ENCODE data around the gene GRXCR1.

The GRXCR1 gene

GRCh38 chr4:42892413-42892812 is at the start of gene GRXCR1:
GRXCR1 (plus strand) TSS chr4:42892713; CDS start chr4:42893267, 554 bp downstream.
- FAIRE-seq, result no peak

- FAIRE-seq, result no peak
These were observed 48.8 kb upstream of the GRXCR1 start for GRCh38 chr4:42843694-42844093.

DNA sequence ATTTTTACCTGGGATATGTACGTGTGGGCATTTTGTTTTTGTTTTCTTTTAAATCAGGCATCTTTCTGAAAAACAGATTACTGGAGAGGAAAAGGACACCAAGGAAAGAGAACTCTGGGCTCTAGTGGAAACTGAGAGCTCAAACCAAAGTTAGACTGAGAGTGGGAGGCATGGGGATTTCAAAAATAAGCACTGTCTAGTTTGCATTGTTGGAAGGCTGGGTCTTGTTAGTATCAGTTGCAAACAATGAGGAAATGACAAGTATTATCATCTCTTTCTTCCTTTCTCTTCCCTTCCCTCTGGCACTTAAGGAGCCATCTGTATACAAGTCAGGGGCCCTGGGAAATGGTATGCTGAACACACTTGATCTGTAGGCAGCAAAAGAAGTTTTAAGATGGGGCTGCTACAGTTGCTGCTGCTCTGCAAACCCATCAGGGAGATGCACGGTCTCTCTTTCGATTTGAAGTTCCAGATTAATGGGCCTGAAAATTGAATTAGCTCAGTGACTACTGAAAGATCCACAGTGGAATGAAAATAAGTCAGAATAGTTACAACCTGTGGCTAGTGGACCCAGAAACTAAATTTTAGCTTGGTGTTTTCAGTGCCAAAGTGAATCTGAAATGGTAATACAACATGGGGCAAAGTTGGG is 48.0 kb upstream of the GRXCR1 start:
- FAIRE-seq, result no peak

GRCh38 chr4:42845586-42845985 is 46.9 kb upstream of the GRXCR1 start:
- no peak for FAIRE-seq

DNA sequence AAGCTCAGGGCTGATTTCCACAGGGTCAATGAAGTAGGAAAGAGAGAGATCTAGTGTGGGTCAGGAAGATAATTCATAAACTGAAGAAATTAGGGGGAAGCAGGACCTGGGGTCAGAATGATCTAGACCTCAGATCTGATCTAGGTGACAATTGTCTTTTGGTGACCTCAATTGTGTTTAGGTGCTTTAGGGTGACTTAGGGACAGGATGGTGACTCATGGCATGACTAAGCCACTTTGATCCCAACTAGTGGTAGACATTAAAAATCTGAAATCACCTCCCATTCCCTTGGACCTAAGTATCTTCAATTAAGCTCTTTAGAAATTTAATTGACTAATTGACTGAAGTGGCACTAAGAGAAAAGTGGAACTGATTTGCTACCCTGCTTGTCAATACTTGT is 36.7 kb upstream of the GRXCR1 start:
- no peak for FAIRE-seq

GRCh38 chr4:42865572-42866189 is 26.8 kb upstream of the GRXCR1 start:
- FAIRE-seq, result no peak

DNA sequence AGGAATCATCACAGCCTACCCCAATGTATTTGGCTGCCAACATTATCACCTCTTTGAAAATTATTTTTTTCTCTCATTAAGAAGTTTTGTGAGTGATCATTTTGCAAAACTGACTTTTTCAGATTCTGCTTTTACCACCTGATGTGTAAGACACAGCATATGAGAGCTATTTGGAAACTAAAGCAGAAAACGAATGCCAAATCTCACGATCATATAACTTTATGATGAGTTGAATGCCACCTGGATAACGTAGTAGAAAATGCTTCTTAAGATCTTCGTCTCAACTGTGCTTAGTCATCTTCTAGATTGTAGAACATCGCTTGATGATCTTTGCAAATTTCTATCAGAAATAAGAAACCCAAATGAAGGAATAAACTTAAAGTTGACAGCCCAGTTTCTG is 21.3 kb upstream of the GRXCR1 start:
- FAIRE-seq, result no peak

DNA sequence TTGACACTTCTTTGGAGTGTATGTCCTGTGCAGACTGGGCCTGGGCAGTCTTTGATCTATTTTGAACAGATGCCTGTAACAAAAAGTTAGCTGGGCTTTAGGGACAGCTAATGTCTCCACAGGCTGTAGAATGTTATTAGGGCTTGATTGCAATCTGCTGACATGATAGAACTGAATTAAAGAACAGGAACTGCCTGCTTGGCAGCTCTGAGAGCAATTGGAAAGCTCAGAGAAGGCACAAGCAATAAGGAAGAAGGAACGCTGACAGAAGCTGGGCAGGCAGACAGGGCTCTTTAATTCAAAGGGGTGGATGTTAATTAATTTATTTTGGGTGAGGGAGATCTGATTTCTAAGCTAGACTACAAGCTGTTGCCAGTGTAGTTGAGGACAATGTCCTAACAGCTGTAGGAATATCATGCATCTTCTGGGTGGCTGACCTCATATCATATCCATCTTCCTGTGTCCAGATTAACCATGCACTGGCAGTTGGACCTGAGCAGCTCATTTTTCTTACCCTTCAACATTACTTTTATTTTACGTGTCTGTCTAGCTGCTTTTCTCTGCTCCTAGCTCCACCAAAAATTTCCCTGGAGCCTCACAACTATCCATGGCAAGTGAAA is 20.7 kb upstream of the GRXCR1 start:
- no peak for FAIRE-seq

DNA sequence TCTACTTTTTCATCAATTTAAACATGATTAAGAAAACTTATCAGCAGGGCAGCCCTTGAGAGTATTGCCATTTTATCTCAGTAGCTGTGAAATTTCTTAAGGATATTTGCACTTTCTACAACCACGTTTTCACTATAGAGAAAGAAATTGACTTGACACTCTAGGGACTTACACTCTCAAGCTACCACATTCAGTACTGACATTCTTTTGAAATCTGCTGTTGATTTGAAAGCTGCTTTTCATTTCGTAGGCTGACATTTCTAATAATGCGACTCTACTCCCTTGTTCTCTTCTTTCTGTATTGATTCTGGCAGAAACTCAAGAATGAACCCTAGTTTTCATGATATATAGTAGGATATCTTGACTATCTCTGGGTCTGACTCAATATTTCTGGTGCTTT is 13.7 kb upstream of the GRXCR1 start:
- FAIRE-seq, result no peak

DNA sequence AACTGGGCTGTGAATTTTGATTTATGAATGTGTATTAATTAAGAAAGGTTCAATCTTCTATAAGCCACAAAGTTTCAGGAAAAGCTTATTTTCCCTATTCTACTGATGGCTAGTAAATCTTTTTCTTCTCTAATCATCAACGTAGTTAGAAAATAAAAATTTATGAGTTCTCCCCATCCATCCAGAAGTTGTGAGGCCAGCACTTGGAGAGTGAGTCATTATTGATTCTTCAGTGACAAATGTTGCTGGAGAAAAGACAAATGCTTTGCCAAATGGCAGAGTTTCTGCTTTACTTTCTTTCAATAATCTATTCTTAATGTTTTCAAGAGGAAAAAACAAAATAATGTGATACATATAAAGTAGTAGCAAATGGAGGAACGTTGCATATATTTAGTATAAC is 11.3 kb upstream of the GRXCR1 start:
- no peak for FAIRE-seq

DNA sequence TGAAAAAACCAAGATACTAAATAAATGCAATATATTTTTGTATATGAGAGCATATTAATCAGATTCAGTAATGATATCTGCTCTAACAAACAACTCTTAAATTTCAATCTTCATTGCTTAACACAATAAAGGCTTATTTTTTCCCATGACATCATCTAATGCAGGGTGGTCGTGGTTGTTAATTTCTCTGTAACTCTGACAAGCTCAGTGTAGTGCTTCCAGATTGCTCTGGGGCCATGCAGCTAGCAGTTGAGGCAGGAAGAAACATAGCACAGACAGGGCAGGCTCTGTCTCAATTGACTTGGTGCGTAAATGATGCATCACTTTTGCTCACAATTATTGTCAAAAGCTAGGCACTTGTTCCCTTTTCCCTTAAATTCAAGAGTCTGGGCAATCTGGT is 869 bp upstream of the GRXCR1 start:
- no peak for FAIRE-seq

DNA sequence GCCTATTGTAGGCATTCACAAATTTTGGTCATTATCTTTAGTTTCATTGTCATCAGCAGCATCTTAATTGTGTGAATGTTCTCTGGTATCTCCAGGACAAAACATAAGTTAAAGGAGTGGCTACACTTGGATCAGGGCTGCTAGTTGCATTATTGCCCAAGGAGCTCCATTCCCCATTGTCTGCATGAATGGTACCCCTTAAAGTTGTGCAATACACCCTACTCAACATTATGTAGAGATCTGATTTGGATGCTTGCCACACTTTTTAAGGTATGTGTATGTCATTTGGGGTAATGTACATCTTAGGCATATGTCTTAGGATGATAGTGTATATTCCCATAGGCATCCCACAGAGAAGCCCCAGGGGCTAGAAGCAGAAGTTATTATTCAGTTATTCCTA is 2.9 kb downstream of the GRXCR1 start:
- no peak for FAIRE-seq

GRCh38 chr4:42904986-42905385 is 12.5 kb downstream of the GRXCR1 start:
- no peak for FAIRE-seq

- no peak for FAIRE-seq
These were observed 13.1 kb downstream of the GRXCR1 start for GRCh38 chr4:42905591-42905990.

- no peak for FAIRE-seq
These were observed 13.8 kb downstream of the GRXCR1 start for GRCh38 chr4:42906341-42906740.

DNA sequence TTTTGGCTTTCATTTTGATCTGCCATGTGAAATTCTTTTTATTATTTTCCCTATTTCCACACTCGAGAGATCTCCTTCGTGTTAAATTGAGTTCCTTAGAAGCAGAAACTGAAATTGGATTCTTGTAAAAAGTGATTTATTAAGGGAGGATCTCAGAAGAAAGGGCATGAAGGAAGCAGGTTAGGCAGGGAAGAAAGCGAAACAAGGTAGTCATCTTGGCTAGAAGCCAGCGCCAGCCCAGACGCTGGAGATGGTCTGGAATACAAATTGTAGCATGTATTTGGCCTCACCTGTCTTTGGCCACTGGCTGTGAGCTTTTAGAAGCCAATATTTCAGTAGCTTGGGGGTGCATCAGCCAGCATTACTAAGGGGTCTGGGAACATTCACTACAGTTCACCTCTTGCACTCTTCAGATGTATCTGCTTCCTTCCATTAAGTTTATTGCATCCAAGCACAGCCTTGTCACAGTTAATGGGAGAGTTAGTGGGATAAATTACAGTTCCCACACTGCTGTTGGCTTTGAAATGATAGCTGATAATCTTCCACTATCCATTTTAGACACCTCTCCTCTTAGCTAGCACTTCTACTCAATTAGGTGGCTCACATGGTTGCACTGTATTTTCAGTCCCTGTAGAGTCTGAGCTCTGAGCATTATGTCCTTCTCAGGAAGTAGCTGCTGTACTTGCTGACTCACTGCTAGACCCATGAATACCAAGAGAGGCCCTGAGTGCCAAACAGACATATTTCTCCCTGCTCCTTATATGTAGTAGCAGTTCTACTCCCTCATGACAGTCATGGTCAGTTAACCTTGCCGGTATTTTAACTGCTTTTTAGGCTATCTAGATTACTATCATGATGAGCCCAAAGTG is 14.6 kb downstream of the GRXCR1 start:
- FAIRE-seq, result no peak

- no peak for FAIRE-seq
These were observed 17.9 kb downstream of the GRXCR1 start for GRCh38 chr4:42910459-42910858.

GRCh38 chr4:42914937-42915336 is 22.4 kb downstream of the GRXCR1 start:
- FAIRE-seq, result no peak

DNA sequence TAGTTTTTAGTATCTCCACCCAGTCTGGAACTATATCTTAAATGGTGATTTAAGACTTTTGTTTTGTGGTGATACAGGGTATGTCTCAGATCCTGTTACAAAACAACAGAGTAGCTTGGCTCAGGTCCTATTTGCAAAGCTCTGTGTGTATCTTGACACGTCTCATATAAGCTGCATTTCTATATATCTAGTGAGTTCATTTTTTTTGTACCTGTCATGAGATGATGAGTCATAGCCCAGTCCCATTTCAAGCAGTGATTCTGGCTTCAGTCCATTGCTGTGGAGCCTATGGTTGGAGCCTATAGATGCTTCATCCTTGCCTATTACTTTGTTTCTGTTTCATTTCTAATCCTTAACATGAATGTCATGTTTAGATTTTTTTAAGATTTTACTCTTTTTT is 23.0 kb downstream of the GRXCR1 start:
- FAIRE-seq, result no peak

DNA sequence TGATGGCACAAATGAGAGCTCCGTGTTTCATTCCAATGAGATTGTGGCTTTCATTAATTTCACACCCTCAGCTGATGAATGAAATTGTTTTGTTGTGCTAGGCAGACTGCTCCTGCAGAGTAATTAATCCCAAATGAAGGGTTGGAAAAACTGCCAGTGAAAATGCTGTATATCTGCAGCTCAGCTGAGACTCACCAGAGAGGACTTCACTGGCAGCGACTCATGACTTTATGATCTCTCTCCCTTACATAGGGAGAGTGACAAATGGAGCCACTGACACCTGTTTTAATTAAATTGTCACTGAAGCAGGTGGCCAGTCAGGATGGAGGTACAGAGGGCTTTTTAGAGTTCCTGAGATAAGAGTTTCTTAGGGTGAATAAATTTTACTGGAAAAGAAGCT is 24.8 kb downstream of the GRXCR1 start:
- no peak for FAIRE-seq

GRCh38 chr4:42923431-42923830 is 30.9 kb downstream of the GRXCR1 start:
- no peak for FAIRE-seq

DNA sequence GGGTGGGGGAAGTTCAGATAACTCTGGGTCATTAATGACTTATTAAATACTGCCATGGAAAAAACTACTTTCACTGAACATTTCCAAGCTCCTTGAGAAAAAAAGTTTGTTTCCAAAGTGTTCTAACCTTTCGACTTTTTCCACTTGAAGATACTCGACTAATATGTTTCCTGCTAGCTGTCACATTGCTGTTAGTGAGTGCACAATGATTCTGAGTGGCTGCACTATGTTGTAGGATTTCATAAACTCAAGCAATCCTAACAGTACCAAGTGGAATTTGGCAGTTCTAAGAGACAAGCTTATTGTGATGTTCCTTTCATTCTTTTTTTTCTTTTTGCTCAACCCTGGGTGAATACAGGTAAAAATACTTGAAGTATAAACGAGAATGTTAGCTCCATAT is 33.4 kb downstream of the GRXCR1 start:
- FAIRE-seq, result no peak

- FAIRE-seq, result no peak
These were observed 35.4 kb downstream of the GRXCR1 start for GRCh38 chr4:42927946-42928345.

DNA sequence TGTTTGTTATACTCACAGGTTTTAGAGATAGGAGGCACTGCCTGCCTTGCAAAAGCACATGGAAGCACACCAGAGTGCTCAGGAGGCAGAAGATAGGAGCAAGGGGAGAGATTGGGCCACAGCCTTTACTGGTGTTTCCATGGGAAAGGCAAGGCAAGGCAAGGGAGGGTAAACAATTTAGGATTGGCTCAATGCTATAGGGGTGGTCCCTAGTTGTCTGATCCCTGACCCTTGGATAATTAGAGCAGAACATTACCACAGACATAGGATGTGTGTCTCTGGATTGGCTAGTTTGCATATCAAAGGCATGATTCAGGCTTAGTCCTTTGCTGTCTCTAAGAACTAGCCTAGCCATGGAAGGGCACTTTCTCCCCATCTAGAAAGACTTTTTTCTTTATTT is 36.1 kb downstream of the GRXCR1 start:
- FAIRE-seq, result no peak
